Tibial nerve (tissue), 4 donors: Measurements from ENCODE around the gene PAK3. TPM values are rescaled to one million over a fixed set of nuclear protein-coding genes. Genes with fewer than 3 reads are reported as not detected.

Source experiments
- DNase-seq, 2 donors: peaks; one replicate each; pipeline ENCODE4 v3.0.0-alpha.2; 2019; ENCODE audit warnings: low spot score in 2 of 2
- H3K27ac ChIP-seq, 4 donors: fragments of 200-600 bp; sonication (generic) in 3 of 4; one replicate each; pipeline ENCODE4 v1.5.1; 2017 to 2019; ENCODE audit warnings: mild to moderate bottlenecking in 1 of 4
- H3K27me3 ChIP-seq, 2 donors: fragments of 200-600 bp; sonication (generic) in 1 of 2; one replicate each; pipeline versions ENCODE4 v1.5.1 to v1.6.0; 2017 to 2019
- H3K36me3 ChIP-seq, 3 donors: fragments of 200-600 bp; sonication (generic); one replicate each; pipeline ENCODE4 v1.5.1; 2018 to 2019
- H3K4me1 ChIP-seq, 4 donors: fragments of 200-600 bp; sonication (generic) in 3 of 4; one replicate each; pipeline ENCODE4 v1.5.1; 2017 to 2019
- H3K4me3 ChIP-seq, 4 donors: fragments of 200-600 bp; sonication (generic) in 3 of 4; one replicate each; pipeline ENCODE4 v1.5.1; 2017 to 2019; ENCODE audit warnings: mild to moderate bottlenecking in 1 of 4, moderate library complexity in 1 of 4
- H3K9me3 ChIP-seq, 4 donors: fragments of 200-600 bp; sonication (generic) in 3 of 4; one replicate each; pipeline ENCODE4 v1.5.1; 2017 to 2019
- EP300 ChIP-seq, 2 donors: sonication (generic); formaldehyde crosslinking; IDR thresholded peaks; one replicate each; pipeline ENCODE4 v1.6.1; 2017; ENCODE audit warnings: antibody characterized with exemption in 2 of 2, mild to moderate bottlenecking in 1 of 2
- POLR2A ChIP-seq, 2 donors: fragments of 450-650 bp; IDR thresholded peaks; one replicate each; pipeline ENCODE4 v1.6.1; 2017; ENCODE audit warnings: antibody characterized with exemption in 2 of 2, mild to moderate bottlenecking in 2 of 2, moderate library complexity in 2 of 2
- WGBS, 2 donors: methylation state at CpG; one replicate each; pipeline ENCODE4 v1.1.5; 2018; 5-methylcytosine and 5-hydroxymethylcytosine counted together
- total RNA-seq, 4 donors: library from RNA; depleted of rRNA; stranded (reverse); fragments of >200 nt; gene quantifications; one replicate each; pipeline ENCODE4 v1.1.0, GENCODE V29; 2016
- TF ChIP-seq, protein P1 (sequence below), 5 experiments: fragments of 200-600 bp in 3 of 5; fragments of 450-650 bp in 2 of 5; sonication (generic) in 3 of 5; IDR thresholded peaks; one replicate each; pipeline ENCODE4 v1.5.1; 2016 to 2019; ENCODE audit warnings: antibody characterized with exemption in 5 of 5, mild to moderate bottlenecking in 3 of 5, moderate library complexity in 2 of 5

The PAK3 gene
- total RNA-seq, 4 donors from 2014 or later = 24.9 to 43.0 (median 27.7) TPM

DNA sequence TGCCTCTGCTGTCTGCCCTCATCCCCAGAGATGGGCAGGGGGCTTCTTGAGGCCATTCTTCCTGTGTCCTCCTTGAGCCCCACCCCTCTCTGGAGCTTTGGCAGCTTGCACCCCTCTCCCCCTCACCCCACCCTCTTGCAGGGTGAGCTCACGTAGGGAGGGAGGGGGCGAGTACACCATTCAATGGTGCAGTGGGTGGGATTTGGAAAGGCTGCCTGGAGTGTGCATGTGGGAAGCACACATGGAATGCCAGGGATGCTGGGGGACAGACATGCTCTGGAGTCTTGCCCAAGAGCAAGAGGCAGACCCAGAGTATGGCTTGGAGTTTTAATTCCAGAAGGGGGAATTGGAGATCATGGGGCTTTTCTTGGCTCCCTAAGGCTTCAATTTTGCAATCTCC lies 5.6 kb downstream of the PAK3 start:
- 38 to 59% methylated on average over 2 of the region's 2 CpGs for WGBS, 2 donors
- H3K4me1 ChIP-seq = peaks cover 0 to 14% (median 0%) of the 10 kb centered on the region in 4 donors
- H3K36me3 ChIP-seq = no peaks in the 10 kb centered on the region
- no peaks in the 10 kb centered on the region for H3K9me3 ChIP-seq
- no peak for DNase-seq
- no peak overlapping the region for H3K4me3 ChIP-seq
- H3K27me3 ChIP-seq = peaks cover 0 to 55% of the 10 kb centered on the region in 2 donors
- no peak for TF ChIP-seq POLR2A (IDR thresholded peaks at IDR 0.05)
- TF ChIP-seq, protein P1, sequence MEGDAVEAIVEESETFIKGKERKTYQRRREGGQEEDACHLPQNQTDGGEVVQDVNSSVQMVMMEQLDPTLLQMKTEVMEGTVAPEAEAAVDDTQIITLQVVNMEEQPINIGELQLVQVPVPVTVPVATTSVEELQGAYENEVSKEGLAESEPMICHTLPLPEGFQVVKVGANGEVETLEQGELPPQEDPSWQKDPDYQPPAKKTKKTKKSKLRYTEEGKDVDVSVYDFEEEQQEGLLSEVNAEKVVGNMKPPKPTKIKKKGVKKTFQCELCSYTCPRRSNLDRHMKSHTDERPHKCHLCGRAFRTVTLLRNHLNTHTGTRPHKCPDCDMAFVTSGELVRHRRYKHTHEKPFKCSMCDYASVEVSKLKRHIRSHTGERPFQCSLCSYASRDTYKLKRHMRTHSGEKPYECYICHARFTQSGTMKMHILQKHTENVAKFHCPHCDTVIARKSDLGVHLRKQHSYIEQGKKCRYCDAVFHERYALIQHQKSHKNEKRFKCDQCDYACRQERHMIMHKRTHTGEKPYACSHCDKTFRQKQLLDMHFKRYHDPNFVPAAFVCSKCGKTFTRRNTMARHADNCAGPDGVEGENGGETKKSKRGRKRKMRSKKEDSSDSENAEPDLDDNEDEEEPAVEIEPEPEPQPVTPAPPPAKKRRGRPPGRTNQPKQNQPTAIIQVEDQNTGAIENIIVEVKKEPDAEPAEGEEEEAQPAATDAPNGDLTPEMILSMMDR (IDR thresholded peaks at IDR 0.05) = no peak
- TF ChIP-seq EP300 (IDR thresholded peaks at IDR 0.05) = no peak
- no peak overlapping the region for H3K27ac ChIP-seq

DNA sequence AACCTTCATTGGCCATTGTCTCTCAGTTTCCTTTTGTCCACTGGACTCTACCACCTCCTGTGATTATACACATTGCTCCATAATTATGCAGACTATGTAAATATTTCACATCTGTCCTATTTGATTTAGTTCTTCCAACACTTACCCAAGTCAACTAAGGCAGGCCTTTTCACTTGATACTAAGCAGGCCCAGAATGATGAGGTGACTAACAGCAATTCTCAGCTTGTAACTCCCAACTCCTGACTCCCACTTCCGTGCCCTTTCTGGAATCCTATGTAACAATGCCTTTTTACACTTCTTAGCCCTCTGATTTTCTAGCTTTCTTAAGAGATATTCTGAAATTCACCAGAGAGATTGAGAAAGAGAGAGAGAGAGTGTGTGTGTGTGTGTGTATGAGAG lies 6.6 kb downstream of the PAK3 start:
- no peak overlapping the region for H3K27ac ChIP-seq
- no peak for DNase-seq
- peaks cover 0 to 45% of the 10 kb centered on the region in 2 donors for H3K27me3 ChIP-seq
- no peaks in the 10 kb centered on the region for H3K36me3 ChIP-seq
- TF ChIP-seq, protein P1 (IDR thresholded peaks at IDR 0.05) = no peak
- 67 to 93% methylated on average over 1 of the region's 1 CpG for WGBS, 2 donors
- no peak overlapping the region for H3K4me3 ChIP-seq
- H3K4me1 ChIP-seq = peaks cover 0 to 14% (median 0%) of the 10 kb centered on the region in 4 donors
- H3K9me3 ChIP-seq = no peaks in the 10 kb centered on the region

DNA sequence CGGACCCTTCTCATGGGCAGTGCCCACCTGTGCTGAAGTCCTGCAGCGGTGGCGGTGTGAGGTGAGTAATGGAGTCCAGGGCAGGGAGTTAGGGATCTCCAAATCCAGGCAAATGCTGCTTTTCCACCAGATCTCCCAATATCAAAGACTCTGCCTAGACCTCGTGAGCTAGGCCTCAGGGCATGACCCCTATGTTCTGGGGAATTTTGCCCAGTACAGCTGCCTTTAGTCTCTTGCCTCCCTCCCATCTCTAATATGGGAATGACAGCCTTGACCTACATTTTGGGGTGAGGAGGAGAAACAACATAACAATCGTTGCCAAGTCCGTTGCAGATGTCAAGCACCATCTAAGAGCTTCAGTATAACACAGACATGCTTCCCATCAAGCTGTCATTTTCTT lies 7.3 kb downstream of the PAK3 start:
- DNase-seq = no peak
- no peaks in the 10 kb centered on the region for H3K9me3 ChIP-seq
- peaks cover 0 to 14% (median 0%) of the 10 kb centered on the region in 4 donors for H3K4me1 ChIP-seq
- no peak overlapping the region for H3K4me3 ChIP-seq
- TF ChIP-seq, protein P1 (IDR thresholded peaks at IDR 0.05) = no peak
- TF ChIP-seq POLR2A (IDR thresholded peaks at IDR 0.05) (no peak), EP300 (IDR thresholded peaks at IDR 0.05) (no peak)
- no peak overlapping the region for H3K27ac ChIP-seq
- H3K27me3 ChIP-seq = peaks cover 0 to 43% of the 10 kb centered on the region in 2 donors
- no peaks in the 10 kb centered on the region for H3K36me3 ChIP-seq
- WGBS, 2 donors = 55 to 72% methylated on average over 5 to 6 of the region's 6 CpGs

DNA sequence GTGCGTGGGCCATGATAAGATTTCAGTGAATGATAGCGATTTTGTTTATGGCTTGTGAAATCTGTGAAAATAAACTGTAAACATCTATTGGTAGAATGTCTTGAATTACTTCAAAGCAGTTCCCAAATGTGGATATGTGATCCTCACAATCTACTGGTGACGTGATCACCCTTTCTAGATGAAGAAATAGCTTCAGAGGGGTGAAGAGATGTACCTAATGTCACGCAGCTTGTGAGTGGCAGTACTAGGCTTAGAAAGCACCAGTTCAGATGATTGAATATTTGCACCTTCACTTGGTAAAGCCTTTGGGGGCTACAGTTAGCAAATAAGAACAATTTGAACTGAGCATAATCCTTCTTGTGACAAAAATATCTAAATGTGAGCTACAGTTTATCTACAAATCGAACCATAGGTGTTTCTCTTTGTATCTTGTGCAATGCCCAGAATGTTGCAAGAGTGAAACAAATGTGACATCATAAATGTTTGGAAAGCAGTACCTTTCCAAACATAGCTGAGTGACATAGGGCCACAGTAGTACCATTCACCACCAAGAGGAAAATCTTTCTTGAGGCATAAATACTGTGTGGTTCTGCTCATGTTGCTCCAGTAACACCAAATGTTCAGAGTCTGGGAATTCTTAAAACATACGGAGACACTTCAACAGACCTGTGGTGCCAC lies 14.2 kb downstream of the PAK3 start:
- Histone ChIP-seq H3K9me3 (no peaks in the 10 kb centered on the region), H3K27me3 (peaks cover 0 to 30% of the 10 kb centered on the region in 2 donors), H3K4me1 (no peaks in the 10 kb centered on the region), H3K27ac (no peak overlapping the region), H3K4me3 (no peak overlapping the region), H3K36me3 (no peaks in the 10 kb centered on the region)
- TF ChIP-seq POLR2A (IDR thresholded peaks at IDR 0.05) (no peak), EP300 (IDR thresholded peaks at IDR 0.05) (no peak)
- TF ChIP-seq, protein P1 (IDR thresholded peaks at IDR 0.05) = no peak
- 84 to 94% methylated on average over 6 of the region's 6 CpGs for WGBS, 2 donors
- no peak for DNase-seq

DNA sequence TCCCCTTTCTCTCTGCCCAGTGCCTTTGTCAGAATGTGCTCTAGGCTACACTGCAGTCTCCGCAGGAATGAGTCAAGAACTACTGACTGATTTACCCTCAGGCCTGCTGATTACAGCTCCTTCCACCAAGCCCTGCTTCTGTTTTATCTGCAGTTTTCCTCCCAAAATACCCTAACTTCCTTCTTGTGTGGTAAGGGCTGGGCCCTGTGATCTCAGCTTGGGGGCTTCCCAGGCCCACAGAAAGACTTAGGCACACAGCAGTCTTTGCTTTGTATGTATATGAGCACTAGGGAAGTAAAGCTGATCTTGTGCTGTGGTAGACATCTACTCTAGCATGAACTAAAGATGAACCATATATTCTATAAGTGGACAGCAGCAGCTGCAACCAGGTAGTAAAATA lies 18.8 kb downstream of the PAK3 start:
- Histone ChIP-seq H3K27ac (no peak overlapping the region), H3K4me1 (peaks cover 0 to 5% (median 0%) of the 10 kb centered on the region in 4 donors), H3K27me3 (peaks cover 0 to 33% of the 10 kb centered on the region in 2 donors), H3K9me3 (no peaks in the 10 kb centered on the region), H3K4me3 (no peak overlapping the region), H3K36me3 (no peaks in the 10 kb centered on the region)
- no peak for DNase-seq
- 65 to 67% methylated on average over 1 of the region's 1 CpG for WGBS, 2 donors
- TF ChIP-seq, protein P1 (IDR thresholded peaks at IDR 0.05) = no peak
- TF ChIP-seq EP300 (IDR thresholded peaks at IDR 0.05) = no peak
- no peak for TF ChIP-seq POLR2A (IDR thresholded peaks at IDR 0.05)
